ENCODE measurements around the gene SMARCA4.

GRCh38 chr19:11033763-11034162 is 72.9 kb downstream of the SMARCA4 start:
- TF ChIP-seq CTCF (IDR thresholded peaks at IDR 0.05) (no peak), POLR2A (IDR thresholded peaks at IDR 0.05) (no peak)

All from Peyer's patch (tissue), 4 donors.